Mucosa of descending colon (tissue), 3 donors: ENCODE measurements around the gene GMDS. TPM values are rescaled to one million over a fixed set of nuclear protein-coding genes. Genes with fewer than 3 reads are reported as not detected.

ENCODE experiments used
- ATAC-seq: fragments of 200-7000 bp; cut with Tn5 transposase; one replicate; pipeline ENCODE4 v1.9.1; 2020; ENCODE audit warnings: mild to moderate bottlenecking, moderate library complexity
- DNase-seq, 3 donors: peaks; one replicate each; pipeline ENCODE4 v3.0.0-alpha.2; 2020
- H3K36me3 ChIP-seq: fragments of 200-600 bp; one replicate; pipeline ENCODE4 v1.8.0; 2021; ENCODE audit warnings: low read depth, mild to moderate bottlenecking
- H3K4me1 ChIP-seq: fragments of 200-600 bp; one replicate; pipeline ENCODE4 v1.8.0; 2021; ENCODE audit warnings: low read depth, mild to moderate bottlenecking
- H3K4me3 ChIP-seq: fragments of 200-600 bp; one replicate; pipeline ENCODE4 v1.8.0; 2021; ENCODE audit warnings: mild to moderate bottlenecking
- H3K9me3 ChIP-seq: fragments of 200-600 bp; one replicate; pipeline ENCODE4 v1.8.0; 2021; ENCODE audit warnings: mild to moderate bottlenecking
- intact Hi-C, 2 donors: fragments of 100-400 bp; cut with DNase I in 1 of 2; cut with micrococcal nuclease in 1 of 2; formaldehyde crosslinking; loops; one replicate each; pipeline versions ENCODE4 v1.11.0 to v1.11.1; 2022; cut with DNase I, micrococcal nuclease
- total RNA-seq, 3 donors: library from RNA; stranded (reverse); fragmentation: NEBNext Ultra II Directional in 2 of 3; extraction: Animal tissue kit (Norgen Biotek cat#: 25700) in 2 of 3; gene quantifications; one replicate each; pipeline versions ENCODE4 v1.2.1 to v1.2.4, GENCODE V29; 2021 to 2023
- TF ChIP-seq, protein P1 (sequence below): fragments of 200-600 bp; IDR thresholded peaks from one replicate; pipeline ENCODE4 v1.8.0; 2022; ENCODE audit warnings: antibody characterized with exemption, mild to moderate bottlenecking
- donor health status: DM: no; HTN: no; CAD: no; lungs with moderate emphysema.
- donor health status: DM: no; HTN: no; CAD: no.
- donor health status: DM: no; HTN: yes; CAD: no.

Gene GMDS
- total RNA-seq, 3 donors from 2014 or later = 68.0 to 228 (median 135) TPM

DNA sequence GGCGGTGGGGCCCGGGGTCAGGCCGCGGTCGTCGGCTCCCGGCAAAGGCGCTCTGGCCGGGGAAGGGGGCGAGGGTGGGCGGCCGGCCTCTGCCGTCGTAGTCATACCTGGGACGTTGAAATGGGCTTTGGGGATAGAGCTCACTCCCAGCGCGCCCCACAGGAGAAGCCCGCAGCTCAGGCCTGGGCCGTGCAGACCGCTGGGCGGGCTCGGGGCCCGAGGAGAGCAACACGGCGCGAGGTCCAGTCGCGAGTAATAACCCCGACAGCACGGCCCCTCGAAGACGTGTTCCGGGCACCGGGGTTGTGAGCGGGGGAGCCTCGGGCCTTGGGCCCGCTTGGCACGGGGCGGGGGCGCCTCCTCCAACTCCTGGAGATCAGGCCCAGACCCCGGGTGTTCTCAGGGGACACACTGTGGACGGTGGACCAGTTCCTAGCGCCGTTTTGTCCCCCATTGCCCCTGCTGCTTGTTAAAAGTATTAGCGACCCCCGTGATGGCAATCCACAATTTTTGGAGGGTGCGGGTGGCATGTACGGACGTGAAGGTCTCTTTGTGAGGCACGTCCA, 624.8 kb downstream of the GMDS start:
- Histone ChIP-seq H3K4me1 (peaks cover 6% of the 10 kb centered on the region), H3K4me3 (no peak overlapping the region), H3K36me3 (no peaks in the 10 kb centered on the region), H3K9me3 (no peaks in the 10 kb centered on the region)
- ATAC-seq = no peak
- TF ChIP-seq, protein P1, sequence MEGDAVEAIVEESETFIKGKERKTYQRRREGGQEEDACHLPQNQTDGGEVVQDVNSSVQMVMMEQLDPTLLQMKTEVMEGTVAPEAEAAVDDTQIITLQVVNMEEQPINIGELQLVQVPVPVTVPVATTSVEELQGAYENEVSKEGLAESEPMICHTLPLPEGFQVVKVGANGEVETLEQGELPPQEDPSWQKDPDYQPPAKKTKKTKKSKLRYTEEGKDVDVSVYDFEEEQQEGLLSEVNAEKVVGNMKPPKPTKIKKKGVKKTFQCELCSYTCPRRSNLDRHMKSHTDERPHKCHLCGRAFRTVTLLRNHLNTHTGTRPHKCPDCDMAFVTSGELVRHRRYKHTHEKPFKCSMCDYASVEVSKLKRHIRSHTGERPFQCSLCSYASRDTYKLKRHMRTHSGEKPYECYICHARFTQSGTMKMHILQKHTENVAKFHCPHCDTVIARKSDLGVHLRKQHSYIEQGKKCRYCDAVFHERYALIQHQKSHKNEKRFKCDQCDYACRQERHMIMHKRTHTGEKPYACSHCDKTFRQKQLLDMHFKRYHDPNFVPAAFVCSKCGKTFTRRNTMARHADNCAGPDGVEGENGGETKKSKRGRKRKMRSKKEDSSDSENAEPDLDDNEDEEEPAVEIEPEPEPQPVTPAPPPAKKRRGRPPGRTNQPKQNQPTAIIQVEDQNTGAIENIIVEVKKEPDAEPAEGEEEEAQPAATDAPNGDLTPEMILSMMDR = no peak
- DNase-seq = no peak
- intact Hi-C loops = no loop called here

- intact Hi-C loops = no loop called here
- TF ChIP-seq, protein P1 = no peak
- Histone ChIP-seq H3K36me3 (no peaks in the 10 kb centered on the region), H3K9me3 (no peaks in the 10 kb centered on the region), H3K4me3 (no peak overlapping the region), H3K4me1 (peaks cover 6% of the 10 kb centered on the region)
- DNase-seq = no peak
- peak; percentile 9 for ATAC-seq
Measured at GRCh38 chr6:1619673-1620503, 625.5 kb downstream of the GMDS start.

DNA sequence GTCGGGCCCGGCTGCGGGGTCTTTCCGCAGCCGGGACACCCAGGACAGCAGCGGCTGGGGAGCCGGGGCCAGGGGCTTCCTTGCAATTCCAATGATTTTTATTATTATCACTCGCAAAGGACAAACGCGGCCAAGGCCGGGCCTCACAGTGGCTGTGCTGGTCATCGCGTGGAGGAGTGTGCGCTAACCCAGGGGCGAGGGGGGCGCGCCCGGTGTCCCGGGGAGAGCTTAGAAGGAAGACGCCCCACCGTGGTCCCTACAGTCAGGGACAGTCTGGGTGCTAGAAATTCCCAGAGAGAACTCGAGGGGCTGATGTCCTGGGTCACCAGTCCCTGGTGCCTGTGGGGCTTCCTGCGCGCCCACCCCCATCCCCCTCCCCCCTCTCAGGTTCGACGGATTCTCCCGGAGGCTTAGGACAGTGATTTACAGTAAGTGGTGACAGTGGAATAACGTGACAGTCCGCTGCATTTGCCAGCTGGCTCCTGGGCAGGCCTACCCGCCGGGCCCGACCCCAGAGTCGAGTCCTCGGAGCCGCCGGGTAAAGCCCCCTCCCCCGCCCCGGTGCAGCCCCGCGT, 626.2 kb downstream of the GMDS start:
- H3K9me3 ChIP-seq = no peaks in the 10 kb centered on the region
- peaks cover 12% of the 10 kb centered on the region for H3K4me1 ChIP-seq
- intact Hi-C loops = no loop called here
- DNase-seq (no peak), ATAC-seq (no peak)
- no peaks in the 10 kb centered on the region for H3K36me3 ChIP-seq
- TF ChIP-seq, protein P1 = no peak
- no peak overlapping the region for H3K4me3 ChIP-seq

DNA sequence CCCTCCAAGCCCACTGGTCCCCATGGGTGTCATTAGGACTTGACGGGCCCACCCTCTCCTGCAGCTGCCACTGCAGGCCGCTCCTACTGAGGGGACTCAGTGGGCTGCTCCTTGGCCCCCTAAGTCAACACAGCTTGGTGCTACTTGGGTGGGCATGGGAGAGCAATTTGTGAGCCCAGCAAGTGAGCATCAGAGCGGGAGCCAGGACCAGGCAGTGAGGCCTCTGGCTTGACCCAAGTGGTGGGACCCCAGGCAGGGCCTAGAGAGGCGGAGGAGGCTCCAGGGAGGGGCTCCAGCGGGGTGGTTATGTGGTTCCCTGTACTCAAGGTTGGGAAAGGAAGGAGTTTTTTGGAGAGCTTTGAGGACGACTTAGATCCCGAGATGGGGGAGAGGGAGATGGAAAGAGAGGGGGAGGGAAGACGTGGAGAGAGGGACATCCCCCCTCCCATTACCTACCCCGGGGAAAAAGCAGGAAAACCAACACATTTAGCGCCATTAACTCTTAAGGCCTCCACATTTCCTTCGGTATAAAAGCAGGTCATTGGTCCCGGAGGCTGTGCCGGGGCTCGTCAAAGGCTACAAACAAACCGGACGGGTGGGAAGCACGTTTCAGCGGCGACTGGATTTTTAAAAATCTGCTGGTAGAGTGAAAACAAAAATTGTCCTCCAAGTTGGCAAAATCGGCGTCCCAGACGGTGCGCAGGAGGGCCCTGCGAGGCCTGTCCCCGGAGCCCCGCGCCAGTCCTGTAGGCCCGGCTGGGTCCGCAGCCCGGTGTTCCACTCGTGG, 626.9 kb downstream of the GMDS start:
- TF ChIP-seq, protein P1 = no peak
- Histone ChIP-seq H3K4me1 (peaks cover 18% of the 10 kb centered on the region), H3K4me3 (no peak overlapping the region), H3K9me3 (no peaks in the 10 kb centered on the region), H3K36me3 (no peaks in the 10 kb centered on the region)
- DNase-seq = no peak
- no peak for ATAC-seq
- intact Hi-C loops = no loop called here

DNA sequence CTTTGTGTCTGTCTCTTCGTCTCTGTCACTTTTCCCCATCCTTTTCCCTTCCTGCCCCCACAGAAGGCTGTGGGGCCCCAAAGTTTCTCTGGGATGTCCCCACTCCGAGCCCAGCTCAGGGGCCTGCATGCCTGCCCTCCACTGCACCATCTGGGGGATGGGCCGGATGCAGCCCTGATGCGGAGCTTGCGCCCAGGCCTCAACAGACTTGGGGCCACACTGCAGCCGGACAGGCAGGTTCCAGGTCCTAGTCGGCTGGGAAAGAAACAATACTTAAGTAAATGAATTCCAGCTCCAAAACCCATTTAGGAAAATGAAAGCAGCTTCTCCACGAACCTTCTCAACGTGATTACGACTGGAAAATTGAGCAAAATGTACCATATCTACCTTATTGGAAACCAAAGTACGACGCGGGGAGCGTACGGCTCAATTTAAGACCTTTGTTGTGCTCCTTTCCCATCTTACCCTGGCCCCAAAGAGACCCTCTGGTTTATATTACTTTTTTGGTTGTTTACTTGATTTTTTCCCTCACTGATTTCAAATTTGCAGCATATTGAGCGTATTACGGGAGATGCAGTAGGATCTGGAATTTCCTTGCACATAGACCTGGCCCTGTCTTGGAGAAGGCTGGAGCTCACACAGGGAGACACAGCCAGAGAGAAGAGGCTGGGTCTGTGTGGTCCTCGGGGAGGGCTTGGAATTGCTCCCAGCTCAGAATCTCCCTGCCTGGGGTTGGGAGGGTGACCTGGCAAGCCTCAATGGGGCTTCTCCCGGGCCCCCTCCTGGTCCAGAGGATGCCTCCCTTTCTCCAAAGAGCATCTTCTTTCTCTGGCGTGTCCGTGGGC, 627.7 kb downstream of the GMDS start:
- DNase-seq (no peak), ATAC-seq (no peak)
- TF ChIP-seq, protein P1 = no peak
- Histone ChIP-seq H3K4me1 (peaks cover 18% of the 10 kb centered on the region), H3K4me3 (no peak overlapping the region), H3K9me3 (no peaks in the 10 kb centered on the region), H3K36me3 (no peaks in the 10 kb centered on the region)
- intact Hi-C loops = no loop called here
